OCI-LY7 (cell line): Measurements from ENCODE around the gene HYAL1. TPM values are rescaled to one million over a fixed set of nuclear protein-coding genes. Genes with fewer than 3 reads are reported as not detected.

Experiments
- BruUV-seq: library from RNA; stranded (reverse); fragments of 400-500 nt; replicated peaks from 2 replicates; lab custom pipeline; 2021; lab: Mats Ljungman, UMichigan
- CTCF ChIA-PET: fragments of 300-600 bp; sonication (Branson Sonifier 250); formaldehyde crosslinking; loops from one replicate; lab custom pipeline; 2022; ENCODE audit warnings: antibody characterized with exemption; ENCODE audit not compliant: unreplicated experiment; lab: Charles Lee
- POLR2A ChIA-PET: fragments of 300-600 bp; sonication (Branson Sonifier 250); formaldehyde crosslinking; loops from one replicate; lab custom pipeline; 2022; ENCODE audit warnings: antibody characterized with exemption; lab: Charles Lee
- DNase-seq: peaks from one replicate; pipeline ENCODE4 v3.0.0-alpha.2; 2015; ENCODE audit warnings: low spot score
- H2AFZ ChIP-seq: fragments of 200-600 bp; sonication (generic), shearing (Covaris generic); 2 replicates; pipeline ENCODE4 v1.6.1; 2014; ENCODE audit warnings: mild to moderate bottlenecking, antibody characterized with exemption, low read length, moderate library complexity
- H3K27ac ChIP-seq: fragments of 200-600 bp; sonication (generic); 2 replicates; pipeline ENCODE4 v1.5.1; 2014; ENCODE audit warnings: mixed run types, low read depth, mild to moderate bottlenecking, moderate library complexity, low read length, inconsistent platforms; ENCODE audit not compliant: poor library complexity, severe bottlenecking
- H3K36me3 ChIP-seq: fragments of 200-600 bp; sonication (generic); 2 replicates; pipeline ENCODE4 v1.6.1; 2014; ENCODE audit warnings: mild to moderate bottlenecking, antibody characterized with exemption, low read length, moderate library complexity, mixed read lengths; ENCODE audit not compliant: insufficient read depth
- H3K4me1 ChIP-seq: fragments of 200-600 bp; sonication (generic); 2 replicates; pipeline ENCODE4 v1.5.1; 2014; ENCODE audit warnings: mild to moderate bottlenecking, low read length; ENCODE audit not compliant: insufficient read depth, poor library complexity, severe bottlenecking
- H3K4me2 ChIP-seq: fragments of 200-600 bp; sonication (generic); 2 replicates; pipeline ENCODE4 v1.6.1; 2014; ENCODE audit warnings: mild to moderate bottlenecking, low read length
- H3K4me3 ChIP-seq: fragments of 200-600 bp; sonication (generic); 2 replicates; pipeline ENCODE4 v1.5.1; 2014; ENCODE audit warnings: mild to moderate bottlenecking, low read depth, low read length; ENCODE audit not compliant: poor library complexity, severe bottlenecking
- H3K79me2 ChIP-seq: fragments of 200-600 bp; sonication (generic); 2 replicates; pipeline ENCODE4 v1.6.1; 2016; ENCODE audit warnings: low read depth, mild to moderate bottlenecking, low read length, moderate library complexity, mixed read lengths; ENCODE audit not compliant: insufficient read depth
- H3K9me2 ChIP-seq: fragments of 200-600 bp; sonication (generic); 2 replicates; pipeline ENCODE4 v1.6.1; 2016; ENCODE audit warnings: mild to moderate bottlenecking, low read length, mixed read lengths; ENCODE audit not compliant: insufficient read depth
- H3K9me3 ChIP-seq: fragments of 200-600 bp; sonication (generic); 2 replicates; pipeline ENCODE4 v1.6.1; 2014; ENCODE audit warnings: mild to moderate bottlenecking, mixed run types, low read length, mixed read lengths
- H4K20me1 ChIP-seq: fragments of 200-600 bp; sonication (generic); 2 replicates; pipeline ENCODE4 v1.6.1; 2014; ENCODE audit warnings: mild to moderate bottlenecking, antibody characterized with exemption, low read length, moderate library complexity, mixed read lengths; ENCODE audit not compliant: insufficient read depth
- EZH2phosphoT487 ChIP-seq: fragments of 200-600 bp; sonication (generic); IDR thresholded peaks from 2 replicates; pipeline ENCODE4 v1.6.1; 2018; ENCODE audit warnings: low read depth, borderline replicate concordance, mild to moderate bottlenecking, mixed run types, antibody characterized with exemption, low read length, moderate library complexity, mixed read lengths
- intact Hi-C: fragments of 100-400 bp; cut with micrococcal nuclease; formaldehyde crosslinking; loops from one replicate; pipeline ENCODE4 v1.10.0; 2022; ENCODE audit not compliant: unreplicated experiment
- total RNA-seq, 2 experiments: library from RNA; depleted of rRNA in 1 of 2; stranded (reverse); fragments of >200 nt in 1 of 2; shearing (Covaris generic) in 1 of 2; gene quantifications; 2 replicates each; pipeline ENCODE4 v1.2.3, GENCODE V29; 2014 to 2022
- TF ChIP-seq, protein P1 (sequence below): fragments of 200-600 bp; sonication (generic); conservative IDR thresholded peaks from 2 replicates; pipeline ENCODE4 v1.5.1; 2014; ENCODE audit warnings: mild to moderate bottlenecking, antibody characterized with exemption, low read length, moderate library complexity, mixed read lengths

The HYAL1 gene
- total RNA-seq, 2 experiments from 2014 or later = 0.36 to 0.85 TPM

DNA sequence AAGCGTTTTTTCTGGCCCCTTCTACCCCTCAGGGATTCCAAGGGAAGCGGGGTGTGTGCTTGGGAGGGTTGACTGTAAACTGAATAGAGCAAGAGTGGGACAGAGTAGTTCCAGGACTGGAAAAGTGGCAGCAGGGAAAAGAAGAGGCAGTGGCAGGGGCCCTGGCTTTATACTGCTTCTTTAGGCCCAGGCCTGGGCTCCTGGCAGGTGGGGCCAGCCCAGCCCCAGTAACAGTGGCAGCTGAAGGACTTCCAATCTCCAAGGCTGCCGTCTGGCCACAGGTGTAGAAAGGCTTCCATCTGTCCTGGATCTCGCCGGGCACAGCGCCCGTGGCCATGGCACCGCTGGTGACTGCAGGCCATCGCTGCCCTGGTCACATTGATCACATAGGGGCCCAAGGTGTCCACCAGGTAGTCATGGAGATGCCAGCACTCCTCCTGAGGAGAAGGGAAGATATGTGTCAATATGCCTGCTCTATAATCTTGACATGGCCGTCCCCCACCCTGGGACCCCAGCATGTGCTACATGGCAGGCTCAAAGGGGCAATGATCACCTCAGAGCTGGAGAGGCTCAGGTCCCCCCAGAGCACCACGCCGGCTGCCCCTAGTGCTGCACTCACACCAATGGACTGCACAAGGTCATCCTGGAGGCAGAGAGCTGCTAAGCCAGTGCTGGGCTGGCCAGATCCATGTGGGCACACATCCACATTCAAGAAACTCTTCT lies 10.1 kb downstream of the HYAL1 start:
- Histone ChIP-seq H4K20me1 (no peaks in the 10 kb centered on the region), H3K9me2 (no peaks in the 10 kb centered on the region), H3K4me1 (peaks cover 12% of the 10 kb centered on the region), H3K79me2 (peaks cover 20% of the 10 kb centered on the region), H3K36me3 (peaks cover 25% of the 10 kb centered on the region), H3K4me3 (peak overlapping the region; percentile 89), H3K4me2 (peak overlapping the region; percentile 82), H2AFZ (peak overlapping the region; percentile 65), H3K27ac (peak overlapping the region; percentile 32), H3K9me3 (no peaks in the 10 kb centered on the region)
- intact Hi-C loops = no loop called here
- no peak for TF ChIP-seq EZH2phosphoT487
- TF ChIP-seq, protein P1, sequence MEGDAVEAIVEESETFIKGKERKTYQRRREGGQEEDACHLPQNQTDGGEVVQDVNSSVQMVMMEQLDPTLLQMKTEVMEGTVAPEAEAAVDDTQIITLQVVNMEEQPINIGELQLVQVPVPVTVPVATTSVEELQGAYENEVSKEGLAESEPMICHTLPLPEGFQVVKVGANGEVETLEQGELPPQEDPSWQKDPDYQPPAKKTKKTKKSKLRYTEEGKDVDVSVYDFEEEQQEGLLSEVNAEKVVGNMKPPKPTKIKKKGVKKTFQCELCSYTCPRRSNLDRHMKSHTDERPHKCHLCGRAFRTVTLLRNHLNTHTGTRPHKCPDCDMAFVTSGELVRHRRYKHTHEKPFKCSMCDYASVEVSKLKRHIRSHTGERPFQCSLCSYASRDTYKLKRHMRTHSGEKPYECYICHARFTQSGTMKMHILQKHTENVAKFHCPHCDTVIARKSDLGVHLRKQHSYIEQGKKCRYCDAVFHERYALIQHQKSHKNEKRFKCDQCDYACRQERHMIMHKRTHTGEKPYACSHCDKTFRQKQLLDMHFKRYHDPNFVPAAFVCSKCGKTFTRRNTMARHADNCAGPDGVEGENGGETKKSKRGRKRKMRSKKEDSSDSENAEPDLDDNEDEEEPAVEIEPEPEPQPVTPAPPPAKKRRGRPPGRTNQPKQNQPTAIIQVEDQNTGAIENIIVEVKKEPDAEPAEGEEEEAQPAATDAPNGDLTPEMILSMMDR = no peak
- POLR2A ChIA-PET = interaction anchor here (0.6 to 2.1 kb wide), 2 partner anchors 44 to 1096 kb away, joined by 3 to 10 read pairs; no protein-coding TSS in a partner anchor
- no TSS peak for BruUV-seq
- no peak for DNase-seq
- CTCF ChIA-PET = interaction anchor here (2.0 kb wide), 1 partner anchor 31 kb away, joined by 5 read pairs; no protein-coding TSS in a partner anchor

- Histone ChIP-seq H3K79me2 (peaks cover 20% of the 10 kb centered on the region), H3K4me1 (peaks cover 6% of the 10 kb centered on the region), H3K9me3 (no peaks in the 10 kb centered on the region), H3K9me2 (no peaks in the 10 kb centered on the region), H2AFZ (peak within 1 kb of the TSS; percentile 65), H3K36me3 (peaks cover 33% of the 10 kb centered on the region), H3K4me3 (peak within 1 kb of the TSS; percentile 89), H3K4me2 (peak within 1 kb of the TSS; percentile 82), H4K20me1 (no peaks in the 10 kb centered on the region), H3K27ac (peak within 1 kb of the TSS; percentile 32)
- POLR2A ChIA-PET = interaction anchor here (0.6 to 2.1 kb wide), 3 partner anchors 13 to 1097 kb away, joined by 3 to 10 read pairs (median 3); no protein-coding TSS in a partner anchor
- TF ChIP-seq, protein P1 = no peak
- no peak for TF ChIP-seq EZH2phosphoT487
- CTCF ChIA-PET = interaction anchor here (0.6 to 2.0 kb wide), 2 partner anchors 28 to 31 kb away, joined by 3 to 5 read pairs; no protein-coding TSS in a partner anchor
- DNase-seq = peak; percentile 98
- intact Hi-C loops = no loop called here
- TSS peak; percentile 83 for BruUV-seq
These were observed 11.0 kb downstream of the HYAL1 start, which contains the start of gene IFRD2 for GRCh38 chr3:50292159-50293078. TSS of gene IFRD2 (minus strand) at chr3:50292429. CDS start at chr3:50292274, 155 bp downstream.
